Caco-2 (cell line): ENCODE results near the gene TMEM107. TPM values are rescaled to one million over a fixed set of nuclear protein-coding genes. Genes with fewer than 3 reads are reported as not detected.

ENCODE experiments used
- BruUV-seq: library from RNA; stranded (reverse); fragments of 400-500 nt; replicated peaks from 2 replicates; lab custom pipeline; 2021; lab: Mats Ljungman, UMichigan
- CTCF ChIA-PET: fragments of 300-600 bp; sonication (Branson Sonifier 250); formaldehyde crosslinking; loops from one replicate; lab custom pipeline; 2022; ENCODE audit warnings: antibody characterized with exemption; lab: Charles Lee
- POLR2A ChIA-PET: fragments of 300-600 bp; sonication (Branson Sonifier 250); formaldehyde crosslinking; loops from one replicate; lab custom pipeline; 2022; ENCODE audit warnings: antibody characterized with exemption; lab: Charles Lee
- DNase-seq, 2 experiments: peaks; one replicate each; pipeline versions ENCODE4 v3.0.0 to v3.0.0-alpha.2; 2020 to 2022
- H3K27me3 ChIP-seq: replicated peaks from 2 replicates; pipeline ENCODE4 v1.6.0; 2011; ENCODE audit warnings: low read length; ENCODE audit not compliant: control insufficient read depth, insufficient read depth
- H3K36me3 ChIP-seq: 2 replicates; pipeline ENCODE4 v1.5.1; 2011; ENCODE audit warnings: low read length; ENCODE audit not compliant: control insufficient read depth, insufficient read depth
- H3K4me1 ChIP-seq: fragments of 250-450 bp; sonication (Bioruptor Pico); 2 replicates; pipeline ENCODE4 v1.5.1; 2020; ENCODE audit warnings: mild to moderate bottlenecking
- H3K4me3 ChIP-seq: 2 replicates; pipeline ENCODE4 v1.5.1; 2011; ENCODE audit warnings: low read depth, mild to moderate bottlenecking, control low read depth, low read length
- H3K9me3 ChIP-seq: fragments of 250-450 bp; sonication (Bioruptor Pico); 2 replicates; pipeline ENCODE4 v1.5.1; 2020; ENCODE audit warnings: mild to moderate bottlenecking, moderate library complexity
- H3K27ac Mint-ChIP-seq: one replicate; pipeline ENCODE4 v1.8.0; 2022; ENCODE audit warnings: mixed read lengths; ENCODE audit not compliant: unreplicated experiment
- H3K27me3 Mint-ChIP-seq: one replicate; pipeline ENCODE4 v1.8.0; 2022; ENCODE audit warnings: mixed read lengths; ENCODE audit not compliant: insufficient read depth, unreplicated experiment
- H3K36me3 Mint-ChIP-seq: one replicate; pipeline ENCODE4 v1.8.0; 2022; ENCODE audit warnings: mild to moderate bottlenecking, mixed read lengths; ENCODE audit not compliant: insufficient read depth, unreplicated experiment
- H3K4me1 Mint-ChIP-seq: one replicate; pipeline ENCODE4 v1.8.0; 2022; ENCODE audit warnings: low read depth, mixed read lengths; ENCODE audit not compliant: unreplicated experiment
- H3K4me3 Mint-ChIP-seq: one replicate; pipeline ENCODE4 v1.8.0; 2022; ENCODE audit warnings: mild to moderate bottlenecking, moderate library complexity, mixed read lengths; ENCODE audit not compliant: unreplicated experiment
- H3K9me3 Mint-ChIP-seq: one replicate; pipeline ENCODE4 v1.8.0; 2022; ENCODE audit warnings: mixed read lengths; ENCODE audit not compliant: unreplicated experiment
- CTCF ChIP-seq, 2 experiments: fragments of 200-600 bp in 1 of 2; IDR thresholded peaks; 1 replicate in 1 of 2; 2 replicates in 1 of 2; pipeline versions ENCODE4 v1.5.1 to v1.8.0; 2011 to 2022; ENCODE audit warnings: antibody characterized with exemption in 1 of 2, control low read depth in 1 of 2, inconsistent platforms in 1 of 2, low read depth in 1 of 2, low read length in 1 of 2, mild to moderate bottlenecking in 1 of 2, moderate library complexity in 1 of 2; ENCODE audit not compliant: insufficient read depth in 1 of 2, severe bottlenecking in 1 of 2, unreplicated experiment in 1 of 2
- intact Hi-C: fragments of 100-400 bp; cut with micrococcal nuclease; formaldehyde crosslinking; loops from one replicate; pipeline ENCODE4 v1.10.0; 2022; ENCODE audit not compliant: unreplicated experiment
- total RNA-seq: library from RNA; stranded (reverse); gene quantifications from 2 replicates; pipeline ENCODE4 v1.2.3, GENCODE V29; 2022

TMEM107 gene
- total RNA-seq, 1 experiment from 2014 or later, result 5.4 TPM

- H3K27me3 ChIP-seq, result no peaks in the 10 kb centered on the region
- H3K4me1 Mint-ChIP-seq, result peaks cover 21% of the 10 kb centered on the region
- intact Hi-C loops, result no loop called here
- no peak for TF ChIP-seq CTCF (IDR thresholded peaks at IDR 0.05; ENCODE audit: insufficient read depth in 1 of 2, low read depth in 1 of 2, low read length in 1 of 2, severe bottlenecking in 1 of 2, unreplicated experiment in 1 of 2)
- no peak for DNase-seq
- H3K27ac Mint-ChIP-seq, result no peak overlapping the region
- H3K36me3 Mint-ChIP-seq, result peaks cover 22% of the 10 kb centered on the region
- BruUV-seq, result no TSS peak
- ChIA-PET CTCF (no interaction called here), POLR2A (no interaction called here)
- H3K36me3 ChIP-seq, result no peaks in the 10 kb centered on the region
- H3K4me3 ChIP-seq, result no peak overlapping the region
- H3K27me3 Mint-ChIP-seq, result no peaks in the 10 kb centered on the region
- H3K9me3 Mint-ChIP-seq, result no peaks in the 10 kb centered on the region
- no peaks in the 10 kb centered on the region for H3K9me3 ChIP-seq
- H3K4me3 Mint-ChIP-seq, result peak overlapping the region; percentile 27
- peaks cover 17% of the 10 kb centered on the region for H3K4me1 ChIP-seq
Measured at GRCh38 chr17:8150194-8151119, 25.7 kb downstream of the TMEM107 start.

GRCh38 chr17:8149419-8150193 lies 26.6 kb downstream of the TMEM107 start:
- CTCF ChIA-PET, result no interaction called here
- Histone ChIP-seq H3K4me1 (peaks cover 9% of the 10 kb centered on the region), H3K4me3 (no peak overlapping the region), H3K9me3 (no peaks in the 10 kb centered on the region), H3K36me3 (no peaks in the 10 kb centered on the region), H3K27me3 (no peaks in the 10 kb centered on the region)
- TF ChIP-seq CTCF (IDR thresholded peaks at IDR 0.05; ENCODE audit: insufficient read depth in 1 of 2, low read depth in 1 of 2, low read length in 1 of 2, severe bottlenecking in 1 of 2, unreplicated experiment in 1 of 2), result no peak
- Mint-ChIP-seq H3K9me3 (no peaks in the 10 kb centered on the region), H3K4me1 (peaks cover 16% of the 10 kb centered on the region), H3K27ac (no peak overlapping the region), H3K36me3 (peaks cover 22% of the 10 kb centered on the region), H3K4me3 (no peak overlapping the region), H3K27me3 (no peaks in the 10 kb centered on the region)
- POLR2A ChIA-PET, result no interaction called here
- no peak for DNase-seq
- intact Hi-C loops, result no loop called here
- BruUV-seq, result no TSS peak

- Mint-ChIP-seq H3K27me3 (no peaks in the 10 kb centered on the region), H3K9me3 (no peaks in the 10 kb centered on the region), H3K27ac (no peak overlapping the region), H3K4me1 (peaks cover 7% of the 10 kb centered on the region), H3K4me3 (no peak overlapping the region), H3K36me3 (peaks cover 18% of the 10 kb centered on the region)
- no TSS peak for BruUV-seq
- peaks cover 7% of the 10 kb centered on the region for H3K4me1 ChIP-seq
- TF ChIP-seq CTCF (IDR thresholded peaks at IDR 0.05; ENCODE audit: insufficient read depth in 1 of 2, low read depth in 1 of 2, low read length in 1 of 2, severe bottlenecking in 1 of 2, unreplicated experiment in 1 of 2), result no peak
- DNase-seq, result no peak
- H3K9me3 ChIP-seq, result no peaks in the 10 kb centered on the region
- POLR2A ChIA-PET, result no interaction called here
- no peak overlapping the region for H3K4me3 ChIP-seq
- no peaks in the 10 kb centered on the region for H3K36me3 ChIP-seq
- H3K27me3 ChIP-seq, result no peaks in the 10 kb centered on the region
- CTCF ChIA-PET, result no interaction called here
- intact Hi-C loops, result no loop called here
Measured at GRCh38 chr17:8148560-8148959, 27.6 kb downstream of the TMEM107 start.
